ENCODE measurements around the gene CAPN11.

The CAPN11 gene

DNA sequence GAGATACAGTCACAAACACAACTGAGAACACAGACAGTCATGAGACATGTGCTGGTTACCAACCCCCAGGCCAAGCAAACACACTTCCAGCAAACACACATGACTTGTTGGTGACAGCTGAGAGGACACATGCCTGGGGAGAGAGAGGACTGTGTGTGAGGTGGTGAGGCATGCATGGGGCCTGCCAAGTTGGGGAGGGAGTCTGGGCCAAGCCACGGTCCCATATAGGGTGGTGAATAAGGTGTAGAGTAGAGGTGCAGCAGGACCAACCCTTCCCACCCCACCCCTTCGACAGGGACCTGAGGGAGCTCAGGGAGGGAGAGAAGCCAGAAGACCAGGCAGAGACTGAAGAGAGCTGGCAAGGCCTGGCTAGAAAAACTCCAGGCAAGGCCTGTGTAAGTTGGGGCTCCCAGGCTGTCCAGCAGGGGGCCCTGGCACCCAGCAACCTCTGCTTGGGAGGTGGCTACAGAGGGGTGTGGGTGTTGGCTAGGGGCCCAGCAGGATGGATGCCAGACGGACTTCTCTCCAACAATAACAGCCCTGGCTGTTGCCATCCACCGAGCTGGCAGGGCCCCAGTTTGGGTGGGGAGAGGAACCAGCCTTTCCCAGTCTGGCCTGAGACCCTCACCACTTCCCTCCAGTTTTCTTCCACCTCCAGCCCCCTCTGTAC is 62.8 kb downstream of the CAPN11 start:
- peaks cover 3% of the 10 kb centered on the region for H3K27me3 Mint-ChIP-seq (ENCODE audit: low read depth, poor library complexity)
- no peaks in the 10 kb centered on the region for H3K36me3 Mint-ChIP-seq (ENCODE audit: low read depth)
- peak overlapping the region; percentile 69 for H3K4me3 Mint-ChIP-seq
- H3K9me3 Mint-ChIP-seq: no peaks in the 10 kb centered on the region
- TF ChIP-seq CTCF (IDR thresholded peaks at IDR 0.05): peak; percentile 67
- H3K4me1 Mint-ChIP-seq: peaks cover 67% of the 10 kb centered on the region
- peak; percentile 70 for DNase-seq
- H3K27ac Mint-ChIP-seq: no peak overlapping the region

- Mint-ChIP-seq H3K27ac (no peak overlapping the region), H3K4me1 (peaks cover 67% of the 10 kb centered on the region), H3K4me3 (no peak overlapping the region), H3K36me3 (ENCODE audit: low read depth) (no peaks in the 10 kb centered on the region), H3K27me3 (ENCODE audit: low read depth, poor library complexity) (no peaks in the 10 kb centered on the region), H3K9me3 (no peaks in the 10 kb centered on the region)
- no peak for DNase-seq
- no peak for TF ChIP-seq CTCF (IDR thresholded peaks at IDR 0.05)
Observed at GRCh38 chr6:44221961-44222335, 63.3 kb downstream of the CAPN11 start.

GRCh38 chr6:44222486-44223318 is 64.1 kb downstream of the CAPN11 start:
- Mint-ChIP-seq H3K9me3 (no peaks in the 10 kb centered on the region), H3K4me3 (peak overlapping the region; percentile 76), H3K27me3 (ENCODE audit: low read depth, poor library complexity) (no peaks in the 10 kb centered on the region), H3K36me3 (ENCODE audit: low read depth) (no peaks in the 10 kb centered on the region), H3K4me1 (peaks cover 67% of the 10 kb centered on the region), H3K27ac (no peak overlapping the region)
- no peak for TF ChIP-seq CTCF (IDR thresholded peaks at IDR 0.05)
- DNase-seq: no peak

DNA sequence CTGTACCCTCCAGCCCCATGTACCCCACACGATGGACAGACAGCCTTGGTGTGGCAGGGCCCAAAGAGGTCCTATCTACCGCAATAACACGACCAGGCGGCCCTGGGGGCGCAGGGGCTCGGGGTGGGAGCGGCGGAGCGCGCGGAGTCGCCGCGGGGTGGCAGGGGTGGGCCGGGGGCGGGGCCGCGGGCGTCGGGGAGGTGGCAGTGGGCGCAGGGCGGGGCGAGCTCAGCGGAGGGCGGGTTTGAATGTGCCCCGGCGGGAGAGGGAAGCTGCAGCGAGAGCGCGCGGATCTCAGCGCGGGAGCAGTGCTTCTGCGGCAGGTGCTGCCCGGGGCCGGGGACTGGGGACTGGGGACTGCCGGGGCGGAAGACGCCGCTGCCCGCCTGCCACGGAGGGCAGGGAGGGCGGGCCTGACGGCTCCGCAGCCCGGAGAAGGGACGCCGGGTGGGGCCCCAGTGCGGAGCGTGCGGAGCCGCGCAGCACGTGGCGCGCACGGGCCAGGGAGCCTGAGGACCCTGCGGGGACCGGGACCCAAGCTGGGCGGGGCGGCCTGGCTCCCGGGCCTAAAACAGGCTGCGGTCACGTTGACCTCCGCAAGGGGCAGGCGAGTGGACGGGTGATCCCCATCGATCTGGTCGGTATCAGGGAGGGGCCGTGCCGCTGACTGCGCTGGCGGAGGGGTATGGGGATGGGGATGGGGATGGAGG is 64.9 kb downstream of the CAPN11 start, which contains the start of gene SLC29A1:
Gene SLC29A1 (plus strand): TSS at position 277 of the 710 bp plus-strand sequence. CDS start 3,719 bp downstream, outside the sequence.
- peak; percentile 33 for TF ChIP-seq CTCF (IDR thresholded peaks at IDR 0.05)
- no peak within 1 kb of the TSS for H3K27ac Mint-ChIP-seq
- no peaks in the 10 kb centered on the region for H3K36me3 Mint-ChIP-seq (ENCODE audit: low read depth)
- peak; percentile 86 for DNase-seq
- H3K9me3 Mint-ChIP-seq: no peaks in the 10 kb centered on the region
- H3K4me1 Mint-ChIP-seq: peaks cover 67% of the 10 kb centered on the region
- no peaks in the 10 kb centered on the region for H3K27me3 Mint-ChIP-seq (ENCODE audit: low read depth, poor library complexity)
- H3K4me3 Mint-ChIP-seq: peak within 1 kb of the TSS; percentile 84

DNA sequence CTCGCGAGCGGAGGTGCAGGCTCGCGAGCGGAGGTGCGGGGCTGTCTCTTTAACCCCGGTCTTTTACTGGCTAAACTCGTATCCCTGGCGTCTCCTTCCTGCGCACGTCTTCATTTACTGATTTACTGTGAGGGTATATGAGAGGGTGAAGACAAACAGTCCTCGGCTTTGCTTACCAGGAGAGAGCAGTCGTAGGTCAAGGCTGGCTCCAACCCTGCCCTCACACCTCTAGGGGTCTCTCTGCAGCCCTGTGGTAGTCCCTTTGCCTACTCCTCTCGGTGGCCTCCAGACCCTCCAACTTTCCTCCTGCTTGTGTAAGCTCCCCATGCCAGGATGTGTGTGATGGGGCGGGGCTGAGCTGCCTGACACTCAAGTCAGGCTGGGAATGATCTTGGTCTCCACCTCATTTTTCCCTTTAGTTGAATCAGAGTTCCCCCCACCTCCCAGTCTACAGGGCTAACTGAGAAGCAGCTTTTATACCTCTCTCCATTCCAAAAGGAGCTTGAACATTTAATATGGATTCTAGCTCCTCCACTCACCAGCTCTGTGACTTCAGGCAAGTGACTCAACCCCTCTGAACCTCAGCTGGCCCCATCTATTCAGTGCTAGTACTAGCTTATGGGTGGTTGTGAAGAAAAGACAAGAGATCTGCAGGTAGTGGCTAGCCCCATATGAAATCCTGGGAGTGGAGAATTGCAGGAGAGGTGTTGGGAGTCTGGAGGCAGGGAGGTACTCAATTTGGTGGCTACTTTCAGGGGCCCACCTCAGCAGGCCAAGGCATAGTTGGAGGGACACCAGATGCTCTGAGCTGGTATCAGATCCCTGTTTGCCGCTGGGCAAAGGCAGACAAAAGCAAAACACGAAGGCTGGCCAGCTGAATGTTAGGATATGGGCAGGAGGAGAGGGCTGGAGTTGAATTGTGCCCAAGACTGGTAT is 65.7 kb downstream of the CAPN11 start:
- H3K36me3 Mint-ChIP-seq (ENCODE audit: low read depth): no peaks in the 10 kb centered on the region
- no peaks in the 10 kb centered on the region for H3K27me3 Mint-ChIP-seq (ENCODE audit: low read depth, poor library complexity)
- no peaks in the 10 kb centered on the region for H3K9me3 Mint-ChIP-seq
- peak overlapping the region; percentile 84 for H3K4me3 Mint-ChIP-seq
- no peak overlapping the region for H3K27ac Mint-ChIP-seq
- DNase-seq: peak; percentile 38
- TF ChIP-seq CTCF (IDR thresholded peaks at IDR 0.05): no peak
- H3K4me1 Mint-ChIP-seq: peaks cover 73% of the 10 kb centered on the region

Measured in nephron progenitor cell (in vitro differentiated cells).